Liver (tissue), 3 donors: ENCODE results near the gene XYLT1.

Experiments used
- ATF3 ChIP-seq: IDR thresholded peaks from 2 replicates; pipeline ENCODE4 v1.6.1; 2016; ENCODE audit warnings: antibody characterized with exemption
- CTCF ChIP-seq: fragments of 150-350 bp; IDR thresholded peaks from 2 replicates; pipeline ENCODE4 v1.5.1; 2017; ENCODE audit warnings: improper control_type of control experiment, low read depth, low read length; ENCODE audit not compliant: missing input control
- FOXA2 ChIP-seq: IDR thresholded peaks from 2 replicates; pipeline ENCODE4 v1.6.1; 2016; ENCODE audit warnings: antibody characterized with exemption
- RAD21 ChIP-seq, 2 donors: IDR thresholded peaks; 2 replicates each; pipeline ENCODE4 v1.6.1; 2016; ENCODE audit warnings: antibody characterized with exemption in 2 of 2, mild to moderate bottlenecking in 2 of 2
- REST ChIP-seq: IDR thresholded peaks from 2 replicates; pipeline ENCODE4 v1.6.1; 2016; ENCODE audit warnings: antibody characterized with exemption, mild to moderate bottlenecking
- TAF1 ChIP-seq: conservative IDR thresholded peaks from 2 replicates; pipeline ENCODE4 v1.6.1; 2016; ENCODE audit warnings: antibody characterized with exemption, mild to moderate bottlenecking
- YY1 ChIP-seq: IDR thresholded peaks from 2 replicates; pipeline ENCODE4 v1.6.1; 2016; ENCODE audit warnings: antibody characterized with exemption, mild to moderate bottlenecking
- donor health status: healthy.
- donor health status: healthy.

- TF ChIP-seq CTCF = no peak
- no peak for TF ChIP-seq YY1
- TF ChIP-seq REST = no peak
- no peak for TF ChIP-seq ATF3
- TF ChIP-seq FOXA2 = no peak
- TF ChIP-seq RAD21 (IDR thresholded peaks at IDR 0.05) = no peak
- TF ChIP-seq TAF1 = no peak
These were observed 123.1 kb downstream of the XYLT1 start for GRCh38 chr16:17347624-17348023.
